GM12878 (cell line): ENCODE data around the gene NFASC. TPM values are rescaled to one million over a fixed set of nuclear protein-coding genes. Genes with fewer than 3 reads are reported as not detected.

ENCODE experiments used
- ATAC-seq: fragments of 200-7000 bp; cut with Tn5 transposase; 3 replicates; pipeline ENCODE4 v1.9.1; 2020; ENCODE audit warnings: mild to moderate bottlenecking, moderate library complexity
- BruUV-seq: library from RNA; stranded (reverse); fragments of 400-500 nt; replicated peaks from 2 replicates; lab custom pipeline; 2021; lab: Mats Ljungman, UMichigan
- CTCF ChIA-PET: fragments of 300-600 bp; sonication (Branson Sonifier 250); formaldehyde crosslinking; extraction: SDS; loops from one replicate; lab custom pipeline; 2021; ENCODE audit warnings: inconsistent platforms; lab: Yijun Ruan, JAX
- POLR2A ChIA-PET: fragments of 350-600 bp; formaldehyde crosslinking; extraction: SDS; loops from one replicate; lab custom pipeline; 2021; ENCODE audit warnings: inconsistent platforms; lab: Charles Lee
- RAD21 ChIA-PET: fragments of 300-600 bp; sonication (Branson Sonifier 250); formaldehyde crosslinking; loops from one replicate; lab custom pipeline; 2023; ENCODE audit warnings: antibody characterized with exemption; ENCODE audit not compliant: unreplicated experiment; lab: Charles Lee
- SMC1A ChIA-PET: fragments of 300-600 bp; sonication (Branson Sonifier 250); formaldehyde crosslinking; loops from one replicate; lab custom pipeline; 2023; ENCODE audit not compliant: unreplicated experiment, uncharacterized antibody; lab: Charles Lee
- DNase-seq: peaks from one replicate; pipeline ENCODE4 v3.0.0-alpha.2; 2011; ENCODE audit warnings: low read depth, low spot score
- FAIRE-seq: peaks from 3 replicates; lab custom pipeline; 2011; peaks lifted over from hg19 to GRCh38; lab: Jason Lieb, UNC
- H2AFZ ChIP-seq: 2 replicates; pipeline ENCODE4 v1.6.0; 2011; ENCODE audit warnings: low read depth, low read length, control low read depth; ENCODE audit not compliant: control insufficient read depth
- H3K27ac ChIP-seq: 2 replicates; pipeline ENCODE4 v1.5.1; 2011; ENCODE audit warnings: control low read depth; ENCODE audit not compliant: control insufficient read depth, insufficient read depth
- H3K27me3 ChIP-seq, 2 experiments: replicated peaks in 1 of 2; 2 replicates each; pipeline versions ENCODE4 v1.6.0 to v1.6.1; 2011; ENCODE audit warnings: low read length in 1 of 2; ENCODE audit not compliant: control insufficient read depth in 2 of 2, insufficient read depth in 2 of 2
- H3K36me3 ChIP-seq, 2 experiments: 2 replicates each; pipeline ENCODE4 v1.5.1; 2011; ENCODE audit warnings: low read length in 1 of 2; ENCODE audit not compliant: control insufficient read depth in 2 of 2, insufficient read depth in 2 of 2
- H3K4me1 ChIP-seq: 2 replicates; pipeline ENCODE4 v1.6.1; 2011; ENCODE audit warnings: mild to moderate bottlenecking, low read length, moderate library complexity, mixed read lengths; ENCODE audit not compliant: control insufficient read depth, insufficient read depth
- H3K4me2 ChIP-seq: 2 replicates; pipeline ENCODE4 v1.6.0; 2011; ENCODE audit warnings: control low read depth; ENCODE audit not compliant: control insufficient read depth, insufficient read depth
- H3K4me3 ChIP-seq: fragments of 200-600 bp; sonication (generic); 2 replicates; pipeline ENCODE4 v1.5.1; 2016
- H3K79me2 ChIP-seq: 2 replicates; pipeline ENCODE4 v1.6.0; 2011; ENCODE audit warnings: low read length; ENCODE audit not compliant: control insufficient read depth, insufficient read depth
- H3K9ac ChIP-seq: 2 replicates; pipeline ENCODE4 v1.8.0; 2011; ENCODE audit warnings: low read length, control low read depth, mixed read lengths; ENCODE audit not compliant: control insufficient read depth, insufficient read depth
- H3K9me3 ChIP-seq: replicated peaks from 3 replicates; pipeline ENCODE4 v1.5.1; 2011; ENCODE audit warnings: mild to moderate bottlenecking, low read length; ENCODE audit not compliant: control insufficient read depth, insufficient read depth
- H4K20me1 ChIP-seq: 2 replicates; pipeline ENCODE4 v1.6.0; 2011; ENCODE audit not compliant: control insufficient read depth, insufficient read depth
- ASH2L ChIP-seq: fragments of 300-600, 200-600 bp; sonication (generic); IDR thresholded peaks from 2 replicates; pipeline ENCODE4 v1.6.1; 2017; ENCODE audit warnings: low read depth, mild to moderate bottlenecking, borderline replicate concordance
- BACH1 ChIP-seq: fragments of 450-650 bp; IDR thresholded peaks from 2 replicates; pipeline ENCODE4 v1.6.1; 2017; ENCODE audit warnings: mild to moderate bottlenecking, borderline replicate concordance
- BCL11A ChIP-seq: IDR thresholded peaks from 2 replicates; pipeline ENCODE4 v1.6.1; 2011; ENCODE audit warnings: low read depth, low read length
- DPF2 ChIP-seq: fragments of 450-650 bp; IDR thresholded peaks from 2 replicates; pipeline ENCODE4 v1.6.1; 2017; ENCODE audit warnings: mild to moderate bottlenecking
- NFYA ChIP-seq: IDR thresholded peaks from 2 replicates; pipeline ENCODE4 v1.6.1; 2011; ENCODE audit warnings: low read depth, mild to moderate bottlenecking, low read length, improper control_type of control experiment, borderline replicate concordance
- POLR2A ChIP-seq: IDR thresholded peaks from 2 replicates; pipeline ENCODE4 v1.6.1; 2011; ENCODE audit warnings: low read depth, mild to moderate bottlenecking, low read length
- SMARCA5 ChIP-seq: fragments of 450-650 bp; IDR thresholded peaks from 2 replicates; pipeline ENCODE4 v1.6.1; 2017; ENCODE audit warnings: mild to moderate bottlenecking
- WRNIP1 ChIP-seq: IDR thresholded peaks from 2 replicates; pipeline ENCODE4 v1.6.1; 2011; ENCODE audit warnings: low read depth, low read length, improper control_type of control experiment, borderline replicate concordance
- ZZZ3 ChIP-seq: IDR thresholded peaks from 2 replicates; pipeline ENCODE4 v1.6.1; 2011; ENCODE audit warnings: low read depth; ENCODE audit not compliant: control insufficient read depth, insufficient read length
- WGBS: methylation state at CpG from one replicate; pipeline ENCODE4 v1.1.6; 2016; ENCODE audit warnings: low lambda C conversion rate; ENCODE audit not compliant: insufficient replicate concordance, insufficient coverage; ENCODE audit errors: missing lambda C conversion rate; 5-methylcytosine and 5-hydroxymethylcytosine counted together
- in situ Hi-C: fragments of 300-500 bp; cut with MboI; formaldehyde crosslinking; loops from 9 replicates; pipeline ENCODE4 v1.14.3; 2018; ENCODE audit warnings: mixed read lengths
- intact Hi-C: fragments of 100-400 bp; cut with micrococcal nuclease; formaldehyde crosslinking; loops from one replicate; pipeline ENCODE4 v1.14.2; 2022; ENCODE audit not compliant: unreplicated experiment
- polyA plus RNA-seq, 11 experiments: library from polyadenylated mRNA; depleted of rRNA in 4 of 11; unstranded in 6 of 11; stranded (reverse) in 5 of 11; fragments of >200 nt; fragmentation: Nextera tagmentation in 4 of 11; fragmentation: Illumina TruSeq in 1 of 11; extraction: Ambion mirVana in 4 of 11; extraction: Trizol in 1 of 11; gene quantifications; 1 replicate in 1 of 11; 2 replicates in 10 of 11; pipeline versions ENCODE4 v1.2.1 to v1.2.3, GENCODE V29; 2011 to 2016; ENCODE audit warnings: inconsistent platforms in 2 of 11, missing spikeins in 2 of 11, low read depth in 1 of 11
- total RNA-seq, 4 experiments: library from RNA; depleted of rRNA in 3 of 4; stranded (reverse); fragments of >200 nt in 3 of 4; fragmentation: Illumina TruSeq in 1 of 4; extraction: Trizol in 1 of 4; gene quantifications; 2 replicates each; pipeline versions ENCODE4 v1.2.1 to v1.2.3, GENCODE V29; 2013 to 2021
- TF ChIP-seq, protein P1 (sequence below): IDR thresholded peaks from 2 replicates; pipeline ENCODE4 v1.6.1; 2011; ENCODE audit warnings: low read depth, mild to moderate bottlenecking, low read length, moderate library complexity, borderline replicate concordance; ENCODE audit errors: extremely low read depth
- TF ChIP-seq, protein P2 (sequence below): IDR thresholded peaks from 2 replicates; pipeline ENCODE4 v1.6.1; 2012; ENCODE audit warnings: low read length, inconsistent platforms
- TF ChIP-seq, protein P3 (sequence below): fragments of 150-350 bp; IDR thresholded peaks from 2 replicates; pipeline ENCODE4 v1.6.1; 2014; ENCODE audit warnings: mild to moderate bottlenecking, low read depth, low read length
- TF ChIP-seq, protein P4 (sequence below): fragments of 450-650 bp; IDR thresholded peaks from 2 replicates; pipeline ENCODE4 v1.6.1; 2017; ENCODE audit warnings: antibody characterized with exemption, mild to moderate bottlenecking, moderate library complexity
- TF ChIP-seq, protein P5 (sequence below): IDR thresholded peaks from 2 replicates; pipeline ENCODE4 v1.6.1; 2011; ENCODE audit warnings: low read depth, low read length, improper control_type of control experiment, borderline replicate concordance

Gene NFASC
- total and polyA plus RNA-seq, 10 of the 15 experiments (the other 5 are each of a cell fraction or from before 2014, with no cell fraction given), result 0.04 to 0.31 (median 0.12) TPM; not detected in 4

DNA sequence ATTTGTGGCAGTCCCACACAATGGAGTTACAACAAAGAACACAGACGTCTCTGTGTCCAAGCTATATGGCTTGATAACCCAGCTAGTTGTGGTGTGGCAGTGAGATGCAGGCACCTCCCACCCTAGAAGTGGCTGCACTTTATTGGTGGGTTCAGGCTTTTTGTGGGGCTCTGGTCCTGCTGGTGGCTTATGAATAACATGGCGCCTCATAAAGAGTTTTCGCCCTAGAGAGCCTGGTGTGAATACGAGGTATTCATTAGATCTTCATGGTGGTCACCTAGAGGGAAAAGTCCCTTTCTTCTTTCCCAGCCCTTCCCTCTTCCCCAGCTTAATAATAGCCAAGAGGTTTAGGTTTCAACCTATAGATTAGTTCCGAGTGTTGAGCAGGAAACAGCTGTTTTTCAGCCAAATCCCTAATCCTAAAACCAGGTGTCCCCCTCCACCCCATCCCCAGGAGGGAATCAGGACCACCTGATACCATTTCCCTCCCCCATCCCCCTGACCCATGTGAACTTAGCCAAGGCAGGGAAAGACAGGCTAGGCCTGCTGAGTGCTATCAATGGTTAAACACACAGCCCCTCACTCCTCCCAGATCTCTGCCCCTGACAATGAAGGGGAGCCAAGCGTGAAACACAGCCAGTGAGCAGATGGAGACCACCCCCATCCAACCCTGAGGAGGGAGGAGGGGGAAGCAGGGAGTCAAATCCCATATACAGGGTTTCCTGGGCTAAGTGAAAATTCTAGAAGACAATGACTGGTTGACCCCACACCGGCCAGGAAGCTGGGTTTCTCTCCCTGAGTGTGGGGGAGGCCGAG is 58.2 kb downstream of the NFASC start (continued):
- TF ChIP-seq ZZZ3, result no peak
- no peak for TF ChIP-seq POLR2A
- TF ChIP-seq ASH2L, result no peak
- TF ChIP-seq, protein P1, sequence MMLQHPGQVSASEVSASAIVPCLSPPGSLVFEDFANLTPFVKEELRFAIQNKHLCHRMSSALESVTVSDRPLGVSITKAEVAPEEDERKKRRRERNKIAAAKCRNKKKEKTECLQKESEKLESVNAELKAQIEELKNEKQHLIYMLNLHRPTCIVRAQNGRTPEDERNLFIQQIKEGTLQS, result no peak

DNA sequence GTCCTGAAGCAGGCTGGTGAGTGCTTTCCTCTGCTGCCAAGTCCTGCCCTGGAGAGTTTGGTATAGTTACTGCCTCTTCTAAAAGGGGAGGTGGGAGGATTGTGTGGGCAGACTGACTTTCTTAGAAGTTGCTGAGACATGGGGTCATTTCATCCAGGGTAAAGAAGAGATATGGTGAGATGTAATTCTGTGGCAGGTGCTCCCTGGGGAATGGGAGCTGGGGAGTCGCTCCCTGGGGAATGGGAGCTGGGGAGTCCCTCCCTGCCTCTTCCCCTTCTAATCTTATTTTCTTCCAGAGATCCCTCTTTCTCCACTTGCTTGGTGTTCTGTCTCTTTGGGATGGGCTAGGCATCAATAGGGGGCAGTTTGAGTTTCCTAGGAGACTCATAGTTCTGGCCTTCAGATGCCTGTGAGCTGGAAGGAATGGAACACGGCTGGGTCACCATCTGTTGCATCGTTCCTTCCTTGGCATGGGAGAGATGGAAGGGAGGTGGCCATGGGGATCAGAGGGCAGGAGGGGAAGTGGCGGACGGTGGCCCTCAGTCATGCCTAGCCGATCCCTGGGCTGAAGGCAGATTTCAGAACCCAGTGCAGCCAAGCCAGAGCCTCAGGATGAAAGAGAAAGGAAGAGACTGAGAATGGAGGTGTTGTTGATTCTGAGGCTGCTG is 59.0 kb downstream of the NFASC start:
- ChIA-PET POLR2A (no interaction called here), CTCF (interaction anchor here (0.9 to 2.7 kb wide), 4 partner anchors 10 to 132 kb away, joined by 3 to 11 read pairs (median 4); no protein-coding TSS in a partner anchor), SMC1A (no interaction called here), RAD21 (no interaction called here)
- no peak overlapping the region for H2AFZ ChIP-seq
- no TSS peak for BruUV-seq
- in situ Hi-C loops, result no loop called here
- H3K4me3 ChIP-seq, result no peak overlapping the region
- no peaks in the 10 kb centered on the region for H3K79me2 ChIP-seq
- H3K27ac ChIP-seq, result no peak overlapping the region
- H3K4me1 ChIP-seq, result no peaks in the 10 kb centered on the region
- ATAC-seq (no peak), DNase-seq (no peak), FAIRE-seq (no peak)
- no peaks in the 10 kb centered on the region; a peak in 1 of 4 replicates for H3K27me3 ChIP-seq
- intact Hi-C loops, result no loop called here
- no peaks in the 10 kb centered on the region; the same call in 1 of the 2 replicates for H4K20me1 ChIP-seq
- 45% methylated on average over 6 of the region's 6 CpGs for WGBS
- H3K9me3 ChIP-seq, result no peaks in the 10 kb centered on the region
- H3K36me3 ChIP-seq, result no peaks in the 10 kb centered on the region
- H3K9ac ChIP-seq, result no peak overlapping the region
- H3K4me2 ChIP-seq, result no peak overlapping the region
- TF ChIP-seq BACH1, result no peak
- TF ChIP-seq DPF2, result no peak
- TF ChIP-seq, protein P2, sequence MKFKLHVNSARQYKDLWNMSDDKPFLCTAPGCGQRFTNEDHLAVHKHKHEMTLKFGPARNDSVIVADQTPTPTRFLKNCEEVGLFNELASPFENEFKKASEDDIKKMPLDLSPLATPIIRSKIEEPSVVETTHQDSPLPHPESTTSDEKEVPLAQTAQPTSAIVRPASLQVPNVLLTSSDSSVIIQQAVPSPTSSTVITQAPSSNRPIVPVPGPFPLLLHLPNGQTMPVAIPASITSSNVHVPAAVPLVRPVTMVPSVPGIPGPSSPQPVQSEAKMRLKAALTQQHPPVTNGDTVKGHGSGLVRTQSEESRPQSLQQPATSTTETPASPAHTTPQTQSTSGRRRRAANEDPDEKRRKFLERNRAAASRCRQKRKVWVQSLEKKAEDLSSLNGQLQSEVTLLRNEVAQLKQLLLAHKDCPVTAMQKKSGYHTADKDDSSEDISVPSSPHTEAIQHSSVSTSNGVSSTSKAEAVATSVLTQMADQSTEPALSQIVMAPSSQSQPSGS, result no peak
- TF ChIP-seq SMARCA5, result no peak
- TF ChIP-seq, protein P3, sequence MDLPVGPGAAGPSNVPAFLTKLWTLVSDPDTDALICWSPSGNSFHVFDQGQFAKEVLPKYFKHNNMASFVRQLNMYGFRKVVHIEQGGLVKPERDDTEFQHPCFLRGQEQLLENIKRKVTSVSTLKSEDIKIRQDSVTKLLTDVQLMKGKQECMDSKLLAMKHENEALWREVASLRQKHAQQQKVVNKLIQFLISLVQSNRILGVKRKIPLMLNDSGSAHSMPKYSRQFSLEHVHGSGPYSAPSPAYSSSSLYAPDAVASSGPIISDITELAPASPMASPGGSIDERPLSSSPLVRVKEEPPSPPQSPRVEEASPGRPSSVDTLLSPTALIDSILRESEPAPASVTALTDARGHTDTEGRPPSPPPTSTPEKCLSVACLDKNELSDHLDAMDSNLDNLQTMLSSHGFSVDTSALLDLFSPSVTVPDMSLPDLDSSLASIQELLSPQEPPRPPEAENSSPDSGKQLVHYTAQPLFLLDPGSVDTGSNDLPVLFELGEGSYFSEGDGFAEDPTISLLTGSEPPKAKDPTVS, result no peak
- no peak for TF ChIP-seq NFYA
- TF ChIP-seq BCL11A, result no peak
- TF ChIP-seq, protein P4, sequence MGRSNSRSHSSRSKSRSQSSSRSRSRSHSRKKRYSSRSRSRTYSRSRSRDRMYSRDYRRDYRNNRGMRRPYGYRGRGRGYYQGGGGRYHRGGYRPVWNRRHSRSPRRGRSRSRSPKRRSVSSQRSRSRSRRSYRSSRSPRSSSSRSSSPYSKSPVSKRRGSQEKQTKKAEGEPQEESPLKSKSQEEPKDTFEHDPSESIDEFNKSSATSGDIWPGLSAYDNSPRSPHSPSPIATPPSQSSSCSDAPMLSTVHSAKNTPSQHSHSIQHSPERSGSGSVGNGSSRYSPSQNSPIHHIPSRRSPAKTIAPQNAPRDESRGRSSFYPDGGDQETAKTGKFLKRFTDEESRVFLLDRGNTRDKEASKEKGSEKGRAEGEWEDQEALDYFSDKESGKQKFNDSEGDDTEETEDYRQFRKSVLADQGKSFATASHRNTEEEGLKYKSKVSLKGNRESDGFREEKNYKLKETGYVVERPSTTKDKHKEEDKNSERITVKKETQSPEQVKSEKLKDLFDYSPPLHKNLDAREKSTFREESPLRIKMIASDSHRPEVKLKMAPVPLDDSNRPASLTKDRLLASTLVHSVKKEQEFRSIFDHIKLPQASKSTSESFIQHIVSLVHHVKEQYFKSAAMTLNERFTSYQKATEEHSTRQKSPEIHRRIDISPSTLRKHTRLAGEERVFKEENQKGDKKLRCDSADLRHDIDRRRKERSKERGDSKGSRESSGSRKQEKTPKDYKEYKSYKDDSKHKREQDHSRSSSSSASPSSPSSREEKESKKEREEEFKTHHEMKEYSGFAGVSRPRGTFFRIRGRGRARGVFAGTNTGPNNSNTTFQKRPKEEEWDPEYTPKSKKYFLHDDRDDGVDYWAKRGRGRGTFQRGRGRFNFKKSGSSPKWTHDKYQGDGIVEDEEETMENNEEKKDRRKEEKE, result no peak
- TF ChIP-seq, protein P5, sequence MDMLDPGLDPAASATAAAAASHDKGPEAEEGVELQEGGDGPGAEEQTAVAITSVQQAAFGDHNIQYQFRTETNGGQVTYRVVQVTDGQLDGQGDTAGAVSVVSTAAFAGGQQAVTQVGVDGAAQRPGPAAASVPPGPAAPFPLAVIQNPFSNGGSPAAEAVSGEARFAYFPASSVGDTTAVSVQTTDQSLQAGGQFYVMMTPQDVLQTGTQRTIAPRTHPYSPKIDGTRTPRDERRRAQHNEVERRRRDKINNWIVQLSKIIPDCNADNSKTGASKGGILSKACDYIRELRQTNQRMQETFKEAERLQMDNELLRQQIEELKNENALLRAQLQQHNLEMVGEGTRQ, result no peak
- TF ChIP-seq WRNIP1, result no peak
